ENCODE data around the gene UMODL1. TPM values are rescaled to one million over a fixed set of nuclear protein-coding genes. Genes with fewer than 3 reads are reported as not detected.

The UMODL1 gene
- total RNA-seq, 3 donors from 2014 or later (not counting 1 experiment from before 2014, with no cell fraction given), result 0.14 to 0.28 TPM; not detected in 1

GRCh38 chr21:42093186-42093585, 22.1 kb downstream of the UMODL1 start:
- Histone ChIP-seq H3K36me3 (ENCODE audit: control insufficient read depth, insufficient read depth, low read length) (no peaks in the 10 kb centered on the region), H3K27me3 (ENCODE audit: control insufficient read depth, insufficient read depth, low read length) (peaks cover 7% of the 10 kb centered on the region), H3K4me3 (ENCODE audit: low read length) (no peak overlapping the region), H3K9me3 (ENCODE audit: control insufficient read depth, insufficient read depth, low read length) (peaks cover 7% of the 10 kb centered on the region), H3K4me1 (ENCODE audit: control insufficient read depth, insufficient read depth, low read length) (peaks cover 22% of the 10 kb centered on the region), H3K27ac (ENCODE audit: low read length) (no peak overlapping the region)
- peaks cover 27 to 59% of the 10 kb centered on the region in 2 donors for H3K27me3 Mint-ChIP-seq (ENCODE audit: low read depth in 2 of 2)
- DNase-seq (no peak), ATAC-seq (no peak)
- WGBS (ENCODE audit: insufficient coverage), result 89% methylated on average over 8 of the region's 9 CpGs
- no peak for TF ChIP-seq CTCF (IDR thresholded peaks at IDR 0.05)
- intact Hi-C loops (cut with micrococcal nuclease), result no loop called here
- peaks cover 22 to 24% of the 10 kb centered on the region in 2 donors for H3K4me1 Mint-ChIP-seq
- H3K27ac Mint-ChIP-seq, result no peak overlapping the region
- H3K4me3 Mint-ChIP-seq, result no peak overlapping the region
- H3K36me3 Mint-ChIP-seq, result peaks cover 8% of the 10 kb centered on the region
- H3K9me3 Mint-ChIP-seq, result peaks cover 2 to 4% of the 10 kb centered on the region in 2 donors

GRCh38 chr21:42093991-42094421, 22.9 kb downstream of the UMODL1 start:
- TF ChIP-seq CTCF (IDR thresholded peaks at IDR 0.05), result no peak
- no peak overlapping the region for H3K27ac Mint-ChIP-seq
- Histone ChIP-seq H3K27me3 (ENCODE audit: control insufficient read depth, insufficient read depth, low read length) (peaks cover 3% of the 10 kb centered on the region), H3K4me1 (ENCODE audit: control insufficient read depth, insufficient read depth, low read length) (peaks cover 14% of the 10 kb centered on the region), H3K27ac (ENCODE audit: low read length) (no peak overlapping the region), H3K9me3 (ENCODE audit: control insufficient read depth, insufficient read depth, low read length) (peaks cover 7% of the 10 kb centered on the region), H3K36me3 (ENCODE audit: control insufficient read depth, insufficient read depth, low read length) (no peaks in the 10 kb centered on the region), H3K4me3 (ENCODE audit: low read length) (no peak overlapping the region)
- H3K9me3 Mint-ChIP-seq, result peaks cover 2 to 4% of the 10 kb centered on the region in 2 donors
- peaks cover 22 to 52% of the 10 kb centered on the region in 2 donors for H3K27me3 Mint-ChIP-seq (ENCODE audit: low read depth in 2 of 2)
- ATAC-seq, result no peak
- intact Hi-C loops (cut with micrococcal nuclease), result no loop called here
- WGBS (ENCODE audit: insufficient coverage), result 96% methylated on average over 15 of the region's 15 CpGs
- no peak overlapping the region for H3K4me3 Mint-ChIP-seq
- peaks cover 15 to 17% of the 10 kb centered on the region in 2 donors for H3K4me1 Mint-ChIP-seq
- DNase-seq, result no peak
- peaks cover 8% of the 10 kb centered on the region for H3K36me3 Mint-ChIP-seq

DNA sequence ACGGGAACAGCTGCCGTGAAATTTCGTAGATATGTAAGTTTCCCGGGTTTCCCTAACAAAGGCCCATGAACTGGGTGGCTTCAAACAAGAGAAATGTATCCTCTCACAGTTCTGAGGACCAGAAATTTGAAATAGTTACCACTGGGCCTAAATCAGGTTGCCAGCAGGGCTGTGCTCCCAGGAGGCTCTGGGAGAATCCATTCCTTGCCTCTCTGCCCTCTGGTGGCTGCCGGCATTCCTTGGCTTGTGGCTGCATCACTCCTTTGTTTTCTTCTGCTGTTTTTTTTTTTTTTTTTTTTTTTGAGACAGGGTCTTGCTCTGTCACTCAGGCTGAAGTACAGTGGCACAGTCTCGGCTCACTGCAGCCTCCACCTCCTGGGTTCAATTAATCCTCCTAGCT, 23.7 kb downstream of the UMODL1 start:
- DNase-seq (no peak), ATAC-seq (no peak)
- Mint-ChIP-seq H3K27me3 (ENCODE audit: low read depth in 2 of 2) (peaks cover 24 to 50% of the 10 kb centered on the region in 2 donors), H3K4me3 (no peak overlapping the region), H3K36me3 (peaks cover 8% of the 10 kb centered on the region), H3K4me1 (peaks cover 7 to 9% of the 10 kb centered on the region in 2 donors), H3K9me3 (peaks cover 2 to 4% of the 10 kb centered on the region in 2 donors), H3K27ac (no peak overlapping the region)
- Histone ChIP-seq H3K4me3 (ENCODE audit: low read length) (no peak overlapping the region), H3K4me1 (ENCODE audit: control insufficient read depth, insufficient read depth, low read length) (peaks cover 6% of the 10 kb centered on the region), H3K27me3 (ENCODE audit: control insufficient read depth, insufficient read depth, low read length) (peaks cover 3% of the 10 kb centered on the region), H3K9me3 (ENCODE audit: control insufficient read depth, insufficient read depth, low read length) (peaks cover 7% of the 10 kb centered on the region), H3K36me3 (ENCODE audit: control insufficient read depth, insufficient read depth, low read length) (no peaks in the 10 kb centered on the region), H3K27ac (ENCODE audit: low read length) (no peak overlapping the region)
- WGBS (ENCODE audit: insufficient coverage), result 97% methylated on average over 5 of the region's 6 CpGs
- intact Hi-C loops (cut with micrococcal nuclease), result no loop called here
- no peak for TF ChIP-seq CTCF (IDR thresholded peaks at IDR 0.05)

DNA sequence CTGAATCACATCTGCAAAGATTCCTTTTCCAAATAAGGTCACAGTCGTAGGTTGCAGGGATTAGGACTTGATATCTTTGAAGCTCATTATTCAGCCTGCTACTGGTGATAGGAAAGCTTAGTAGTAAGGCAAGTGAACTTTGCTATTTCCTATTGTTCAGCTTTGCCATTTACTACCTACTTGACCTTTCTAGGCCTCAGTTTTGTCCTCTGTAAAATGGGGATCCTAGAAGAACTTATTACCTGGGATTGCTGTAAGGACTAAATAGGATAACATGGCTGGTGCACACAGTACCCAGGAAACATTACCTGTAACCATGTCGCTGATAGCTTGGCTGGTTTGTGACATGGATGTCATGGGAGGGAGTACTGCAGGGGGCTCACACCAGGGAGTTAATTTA, 24.5 kb downstream of the UMODL1 start:
- Histone ChIP-seq H3K36me3 (ENCODE audit: control insufficient read depth, insufficient read depth, low read length) (no peaks in the 10 kb centered on the region), H3K4me1 (ENCODE audit: control insufficient read depth, insufficient read depth, low read length) (no peaks in the 10 kb centered on the region), H3K27me3 (ENCODE audit: control insufficient read depth, insufficient read depth, low read length) (peaks cover 3% of the 10 kb centered on the region), H3K4me3 (ENCODE audit: low read length) (no peak overlapping the region), H3K27ac (ENCODE audit: low read length) (no peak overlapping the region), H3K9me3 (ENCODE audit: control insufficient read depth, insufficient read depth, low read length) (peaks cover 7% of the 10 kb centered on the region)
- TF ChIP-seq CTCF (IDR thresholded peaks at IDR 0.05), result no peak
- Mint-ChIP-seq H3K27me3 (ENCODE audit: low read depth in 2 of 2) (peaks cover 24 to 50% of the 10 kb centered on the region in 2 donors), H3K4me1 (peaks cover 0 to 4% of the 10 kb centered on the region in 2 donors), H3K4me3 (no peak overlapping the region), H3K36me3 (peaks cover 8% of the 10 kb centered on the region), H3K27ac (no peak overlapping the region), H3K9me3 (peaks cover 2 to 4% of the 10 kb centered on the region in 2 donors)
- intact Hi-C loops (cut with micrococcal nuclease), result no loop called here
- no peak for DNase-seq
- ATAC-seq, result no peak
- WGBS (ENCODE audit: insufficient coverage), result 92% methylated on average over 2 of the region's 2 CpGs
